Epithelial cell of prostate (primary cell): ENCODE data around the gene CTLA4.

Experiments used
- DNase-seq: peaks from one replicate; pipeline ENCODE4 v3.0.0-alpha.2; 2011; ENCODE audit warnings: low read depth, low spot score
- H3K27ac ChIP-seq: fragments of 450-650 bp; 2 replicates; pipeline ENCODE4 v1.5.1; 2017; ENCODE audit warnings: mild to moderate bottlenecking

The CTLA4 gene

GRCh38 chr2:203918839-203919238 lies 51.3 kb downstream of the CTLA4 start:
- H3K27ac ChIP-seq: no peak overlapping the region
- no peak for DNase-seq
